Ishikawa (cell line): ENCODE measurements around the gene ICE1.

Source experiments
- CEBPB ChIP-seq: IDR thresholded peaks from 2 replicates; pipeline ENCODE4 v1.6.1; 2012
- CREB1 ChIP-seq: IDR thresholded peaks from 2 replicates; pipeline ENCODE4 v1.6.1; 2012; ENCODE audit warnings: low read depth
- EP300 ChIP-seq: IDR thresholded peaks from 2 replicates; pipeline ENCODE4 v1.6.1; 2012; ENCODE audit warnings: borderline replicate concordance
- NFIC ChIP-seq: IDR thresholded peaks from 2 replicates; pipeline ENCODE4 v1.6.1; 2012
- RAD21 ChIP-seq: IDR thresholded peaks from 2 replicates; pipeline ENCODE4 v1.6.1; 2012; ENCODE audit warnings: low read depth
- TAF1 ChIP-seq: IDR thresholded peaks from 2 replicates; pipeline ENCODE4 v1.6.1; 2012; ENCODE audit warnings: low read depth, mild to moderate bottlenecking
- TCF12 ChIP-seq: IDR thresholded peaks from 2 replicates; pipeline ENCODE4 v1.6.1; 2012; ENCODE audit warnings: low read depth
- TEAD4 ChIP-seq: IDR thresholded peaks from 2 replicates; pipeline ENCODE4 v1.6.1; 2012
- YY1 ChIP-seq: IDR thresholded peaks from 2 replicates; pipeline ENCODE4 v1.6.1; 2012; ENCODE audit warnings: low read depth
- ZBTB7A ChIP-seq: IDR thresholded peaks from 2 replicates; pipeline ENCODE4 v1.6.1; 2012; ENCODE audit warnings: low read depth
- TF ChIP-seq, protein P1 (sequence below): IDR thresholded peaks from 2 replicates; pipeline ENCODE4 v1.6.1; 2012; ENCODE audit warnings: low read depth, mild to moderate bottlenecking
- TF ChIP-seq, protein P2 (sequence below): IDR thresholded peaks from 2 replicates; pipeline ENCODE4 v1.6.1; 2012
- TF ChIP-seq, protein P3 (sequence below): IDR thresholded peaks from 2 replicates; pipeline ENCODE4 v1.6.1; 2012

DNA sequence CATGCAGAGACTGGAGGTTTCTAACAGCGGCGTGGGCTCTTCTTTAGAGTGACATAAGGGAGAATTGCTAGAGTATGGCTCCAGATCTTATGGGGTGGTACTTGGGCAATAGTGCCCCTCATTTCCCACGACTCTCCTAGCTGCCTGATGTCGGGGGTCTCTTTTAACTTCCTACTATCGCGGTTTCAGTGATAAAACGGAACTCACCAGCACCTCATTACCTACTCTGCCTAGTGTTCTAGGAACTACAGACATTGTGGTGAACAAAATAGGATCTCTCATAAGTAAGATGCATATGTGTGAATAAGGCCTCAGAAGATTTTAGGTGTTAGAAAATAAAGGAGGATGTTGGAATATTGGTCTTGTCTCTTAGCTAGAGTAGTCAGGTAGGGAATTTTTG lies 1.1 kb downstream of the ICE1 start:
- TF ChIP-seq, protein P1, sequence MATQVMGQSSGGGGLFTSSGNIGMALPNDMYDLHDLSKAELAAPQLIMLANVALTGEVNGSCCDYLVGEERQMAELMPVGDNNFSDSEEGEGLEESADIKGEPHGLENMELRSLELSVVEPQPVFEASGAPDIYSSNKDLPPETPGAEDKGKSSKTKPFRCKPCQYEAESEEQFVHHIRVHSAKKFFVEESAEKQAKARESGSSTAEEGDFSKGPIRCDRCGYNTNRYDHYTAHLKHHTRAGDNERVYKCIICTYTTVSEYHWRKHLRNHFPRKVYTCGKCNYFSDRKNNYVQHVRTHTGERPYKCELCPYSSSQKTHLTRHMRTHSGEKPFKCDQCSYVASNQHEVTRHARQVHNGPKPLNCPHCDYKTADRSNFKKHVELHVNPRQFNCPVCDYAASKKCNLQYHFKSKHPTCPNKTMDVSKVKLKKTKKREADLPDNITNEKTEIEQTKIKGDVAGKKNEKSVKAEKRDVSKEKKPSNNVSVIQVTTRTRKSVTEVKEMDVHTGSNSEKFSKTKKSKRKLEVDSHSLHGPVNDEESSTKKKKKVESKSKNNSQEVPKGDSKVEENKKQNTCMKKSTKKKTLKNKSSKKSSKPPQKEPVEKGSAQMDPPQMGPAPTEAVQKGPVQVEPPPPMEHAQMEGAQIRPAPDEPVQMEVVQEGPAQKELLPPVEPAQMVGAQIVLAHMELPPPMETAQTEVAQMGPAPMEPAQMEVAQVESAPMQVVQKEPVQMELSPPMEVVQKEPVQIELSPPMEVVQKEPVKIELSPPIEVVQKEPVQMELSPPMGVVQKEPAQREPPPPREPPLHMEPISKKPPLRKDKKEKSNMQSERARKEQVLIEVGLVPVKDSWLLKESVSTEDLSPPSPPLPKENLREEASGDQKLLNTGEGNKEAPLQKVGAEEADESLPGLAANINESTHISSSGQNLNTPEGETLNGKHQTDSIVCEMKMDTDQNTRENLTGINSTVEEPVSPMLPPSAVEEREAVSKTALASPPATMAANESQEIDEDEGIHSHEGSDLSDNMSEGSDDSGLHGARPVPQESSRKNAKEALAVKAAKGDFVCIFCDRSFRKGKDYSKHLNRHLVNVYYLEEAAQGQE, result no peak
- TF ChIP-seq TCF12, result no peak
- TF ChIP-seq TEAD4, result no peak
- no peak for TF ChIP-seq YY1
- TF ChIP-seq EP300, result no peak
- no peak for TF ChIP-seq NFIC
- TF ChIP-seq, protein P2, sequence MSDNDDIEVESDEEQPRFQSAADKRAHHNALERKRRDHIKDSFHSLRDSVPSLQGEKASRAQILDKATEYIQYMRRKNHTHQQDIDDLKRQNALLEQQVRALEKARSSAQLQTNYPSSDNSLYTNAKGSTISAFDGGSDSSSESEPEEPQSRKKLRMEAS, result no peak
- TF ChIP-seq RAD21, result no peak
- no peak for TF ChIP-seq CREB1
- TF ChIP-seq CEBPB, result no peak
- no peak for TF ChIP-seq ZBTB7A
- TF ChIP-seq, protein P3, sequence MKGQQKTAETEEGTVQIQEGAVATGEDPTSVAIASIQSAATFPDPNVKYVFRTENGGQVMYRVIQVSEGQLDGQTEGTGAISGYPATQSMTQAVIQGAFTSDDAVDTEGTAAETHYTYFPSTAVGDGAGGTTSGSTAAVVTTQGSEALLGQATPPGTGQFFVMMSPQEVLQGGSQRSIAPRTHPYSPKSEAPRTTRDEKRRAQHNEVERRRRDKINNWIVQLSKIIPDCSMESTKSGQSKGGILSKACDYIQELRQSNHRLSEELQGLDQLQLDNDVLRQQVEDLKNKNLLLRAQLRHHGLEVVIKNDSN, result no peak
- no peak for TF ChIP-seq TAF1
